ENCODE measurements around the gene LDLRAP1.

- TF ChIP-seq EZH2 (IDR thresholded peaks at IDR 0.05; ENCODE audit: insufficient read depth, poor library complexity, severe bottlenecking) (no peak), EZH2phosphoT487 (IDR thresholded peaks at IDR 0.05; ENCODE audit: insufficient read depth, low read depth) (no peak)
Measured at GRCh38 chr1:25557543-25557942, 14.1 kb downstream of the LDLRAP1 start.

Data from GM23248 (cell line).